ENCODE results near the gene KRT84. TPM values are rescaled to one million over a fixed set of nuclear protein-coding genes. Genes with fewer than 3 reads are reported as not detected.

The KRT84 gene
- total RNA-seq, 1 experiment from 2014 or later: not detected

GRCh38 chr12:52387859-52388258 is 2.4 kb upstream of the KRT84 start:
- BruUV-seq (replicated peaks): no TSS peak
- Histone ChIP-seq H3K36me3 (ENCODE audit: low read depth) (no peaks in the 10 kb centered on the region), H3K9me3 (ENCODE audit: insufficient read depth, low read depth) (no peaks in the 10 kb centered on the region), H3K27me3 (ENCODE audit: insufficient read depth, low read depth) (no peaks in the 10 kb centered on the region), H3K4me3 (no peak overlapping the region), H3K9me2 (ENCODE audit: insufficient read depth) (no peaks in the 10 kb centered on the region), H2AFZ (no peak overlapping the region), H3K4me2 (no peak overlapping the region), H3K4me1 (replicated peaks; ENCODE audit: insufficient read depth) (no peaks in the 10 kb centered on the region), H3K27ac (no peak overlapping the region), H3K79me2 (ENCODE audit: low read depth) (no peaks in the 10 kb centered on the region), H4K20me1 (ENCODE audit: insufficient read depth) (no peaks in the 10 kb centered on the region), H3F3A (ENCODE audit: insufficient read depth, low read depth) (no peaks in the 10 kb centered on the region; the same call in 1 of the 2 replicates)
- DNase-seq: no peak
- intact Hi-C loops (cut with micrococcal nuclease; ENCODE audit: unreplicated experiment): no loop called here
- ChIA-PET POLR2A (ENCODE audit: unreplicated experiment) (no interaction called here), CTCF (no interaction called here)
- TF ChIP-seq CTCF (conservative IDR thresholded peaks at IDR 0.05) (no peak), EZH2 (IDR thresholded peaks at IDR 0.05; ENCODE audit: low read depth) (no peak)

GRCh38 chr12:52383331-52383730 is 2.1 kb downstream of the KRT84 start:
- Histone ChIP-seq H2AFZ (no peak overlapping the region), H3K9me2 (ENCODE audit: insufficient read depth) (no peaks in the 10 kb centered on the region), H3K79me2 (ENCODE audit: low read depth) (no peaks in the 10 kb centered on the region), H3K4me3 (no peak overlapping the region), H3K36me3 (ENCODE audit: low read depth) (no peaks in the 10 kb centered on the region), H3K27me3 (ENCODE audit: insufficient read depth, low read depth) (no peaks in the 10 kb centered on the region), H3K9me3 (ENCODE audit: insufficient read depth, low read depth) (no peaks in the 10 kb centered on the region), H3K4me1 (replicated peaks; ENCODE audit: insufficient read depth) (no peaks in the 10 kb centered on the region), H3K27ac (no peak overlapping the region), H3F3A (ENCODE audit: insufficient read depth, low read depth) (no peaks in the 10 kb centered on the region), H3K4me2 (no peak overlapping the region), H4K20me1 (ENCODE audit: insufficient read depth) (no peaks in the 10 kb centered on the region)
- DNase-seq: no peak
- no peak for TF ChIP-seq EZH2 (IDR thresholded peaks at IDR 0.05; ENCODE audit: low read depth)
- POLR2A ChIA-PET (ENCODE audit: unreplicated experiment): no interaction called here
- no TSS peak for BruUV-seq (replicated peaks)
- intact Hi-C loops (cut with micrococcal nuclease; ENCODE audit: unreplicated experiment): no loop called here
- CTCF ChIA-PET: interaction anchor here (0.6 kb wide), 2 partner anchors 15 to 236 kb away, joined by 5 to 14 read pairs; no protein-coding TSS in a partner anchor

- H4K20me1 ChIP-seq (ENCODE audit: insufficient read depth): no peaks in the 10 kb centered on the region
- H3K79me2 ChIP-seq (ENCODE audit: low read depth): no peaks in the 10 kb centered on the region
- POLR2A ChIA-PET (ENCODE audit: unreplicated experiment): no interaction called here
- no peak overlapping the region for H3K4me2 ChIP-seq
- no TSS peak for BruUV-seq (replicated peaks)
- no peak overlapping the region for H3K27ac ChIP-seq
- H3F3A ChIP-seq (ENCODE audit: insufficient read depth, low read depth): no peaks in the 10 kb centered on the region
- no peak overlapping the region for H2AFZ ChIP-seq
- no peaks in the 10 kb centered on the region for H3K4me1 ChIP-seq (replicated peaks; ENCODE audit: insufficient read depth)
- intact Hi-C loops (cut with micrococcal nuclease; ENCODE audit: unreplicated experiment): no loop called here
- CTCF ChIA-PET: no interaction called here
- no peaks in the 10 kb centered on the region for H3K36me3 ChIP-seq (ENCODE audit: low read depth)
- H3K9me3 ChIP-seq (ENCODE audit: insufficient read depth, low read depth): no peaks in the 10 kb centered on the region
- no peaks in the 10 kb centered on the region for H3K27me3 ChIP-seq (ENCODE audit: insufficient read depth, low read depth)
- no peak for DNase-seq
- H3K4me3 ChIP-seq: no peak overlapping the region
- H3K9me2 ChIP-seq (ENCODE audit: insufficient read depth): no peaks in the 10 kb centered on the region
- TF ChIP-seq CTCF (conservative IDR thresholded peaks at IDR 0.05) (no peak), EZH2 (IDR thresholded peaks at IDR 0.05; ENCODE audit: low read depth) (no peak)
Observed at GRCh38 chr12:52382854-52383253, 2.6 kb downstream of the KRT84 start.

- ChIA-PET POLR2A (ENCODE audit: unreplicated experiment) (no interaction called here), CTCF (no interaction called here)
- no TSS peak for BruUV-seq (replicated peaks)
- TF ChIP-seq CTCF (conservative IDR thresholded peaks at IDR 0.05) (no peak), EZH2 (IDR thresholded peaks at IDR 0.05; ENCODE audit: low read depth) (no peak)
- no peaks in the 10 kb centered on the region for H3K27me3 ChIP-seq (ENCODE audit: insufficient read depth, low read depth)
- no peaks in the 10 kb centered on the region for H3K9me3 ChIP-seq (ENCODE audit: insufficient read depth, low read depth)
- no peaks in the 10 kb centered on the region for H3K4me1 ChIP-seq (replicated peaks; ENCODE audit: insufficient read depth)
- no peaks in the 10 kb centered on the region for H3F3A ChIP-seq (ENCODE audit: insufficient read depth, low read depth)
- no peak overlapping the region for H2AFZ ChIP-seq
- DNase-seq: no peak
- no peaks in the 10 kb centered on the region for H3K79me2 ChIP-seq (ENCODE audit: low read depth)
- H3K9me2 ChIP-seq (ENCODE audit: insufficient read depth): no peaks in the 10 kb centered on the region
- no peak overlapping the region for H3K4me3 ChIP-seq
- intact Hi-C loops (cut with micrococcal nuclease; ENCODE audit: unreplicated experiment): no loop called here
- no peak overlapping the region for H3K27ac ChIP-seq
- no peaks in the 10 kb centered on the region for H4K20me1 ChIP-seq (ENCODE audit: insufficient read depth)
- no peak overlapping the region for H3K4me2 ChIP-seq
- H3K36me3 ChIP-seq (ENCODE audit: low read depth): no peaks in the 10 kb centered on the region
Observed at GRCh38 chr12:52381206-52381605, 4.2 kb downstream of the KRT84 start.
